Measurements from ENCODE around the gene OAT. TPM values are rescaled to one million over a fixed set of nuclear protein-coding genes. Genes with fewer than 3 reads are reported as not detected.

Gene OAT
- total RNA-seq, 3 donors from 2014 or later, result 46.7 to 120 (median 69.6) TPM

- TF ChIP-seq, protein P1, sequence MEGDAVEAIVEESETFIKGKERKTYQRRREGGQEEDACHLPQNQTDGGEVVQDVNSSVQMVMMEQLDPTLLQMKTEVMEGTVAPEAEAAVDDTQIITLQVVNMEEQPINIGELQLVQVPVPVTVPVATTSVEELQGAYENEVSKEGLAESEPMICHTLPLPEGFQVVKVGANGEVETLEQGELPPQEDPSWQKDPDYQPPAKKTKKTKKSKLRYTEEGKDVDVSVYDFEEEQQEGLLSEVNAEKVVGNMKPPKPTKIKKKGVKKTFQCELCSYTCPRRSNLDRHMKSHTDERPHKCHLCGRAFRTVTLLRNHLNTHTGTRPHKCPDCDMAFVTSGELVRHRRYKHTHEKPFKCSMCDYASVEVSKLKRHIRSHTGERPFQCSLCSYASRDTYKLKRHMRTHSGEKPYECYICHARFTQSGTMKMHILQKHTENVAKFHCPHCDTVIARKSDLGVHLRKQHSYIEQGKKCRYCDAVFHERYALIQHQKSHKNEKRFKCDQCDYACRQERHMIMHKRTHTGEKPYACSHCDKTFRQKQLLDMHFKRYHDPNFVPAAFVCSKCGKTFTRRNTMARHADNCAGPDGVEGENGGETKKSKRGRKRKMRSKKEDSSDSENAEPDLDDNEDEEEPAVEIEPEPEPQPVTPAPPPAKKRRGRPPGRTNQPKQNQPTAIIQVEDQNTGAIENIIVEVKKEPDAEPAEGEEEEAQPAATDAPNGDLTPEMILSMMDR (IDR thresholded peaks at IDR 0.05), result no peak
- Histone ChIP-seq H3K4me1 (ENCODE audit: low read depth) (peaks cover 6% of the 10 kb centered on the region), H3K36me3 (ENCODE audit: low read depth) (no peaks in the 10 kb centered on the region), H3K9me3 (no peaks in the 10 kb centered on the region), H3K4me3 (no peak overlapping the region)
- intact Hi-C loops (cut with DNase I, micrococcal nuclease), result loop anchor here (5.0 to 10.0 kb wide), 2 partner anchors 392 to 800 kb away; no protein-coding TSS in a partner anchor
- ATAC-seq (no peak), DNase-seq (no peak)
Observed at GRCh38 chr10:124384591-124385190, 34.0 kb downstream of the OAT start.

GRCh38 chr10:124384172-124384571, 34.6 kb downstream of the OAT start:
- Histone ChIP-seq H3K9me3 (no peaks in the 10 kb centered on the region), H3K36me3 (ENCODE audit: low read depth) (no peaks in the 10 kb centered on the region), H3K4me3 (no peak overlapping the region), H3K4me1 (ENCODE audit: low read depth) (peaks cover 6% of the 10 kb centered on the region)
- TF ChIP-seq, protein P1 (IDR thresholded peaks at IDR 0.05), result no peak
- DNase-seq (no peak), ATAC-seq (no peak)
- intact Hi-C loops (cut with DNase I, micrococcal nuclease), result loop anchor here in 1 of 2 donors (10.0 kb wide), 1 partner anchor 799 kb away; no protein-coding TSS in a partner anchor

- ATAC-seq, result no peak
- TF ChIP-seq, protein P1 (IDR thresholded peaks at IDR 0.05), result no peak
- no peaks in the 10 kb centered on the region for H3K36me3 ChIP-seq (ENCODE audit: low read depth)
- H3K9me3 ChIP-seq, result no peaks in the 10 kb centered on the region
- no peaks in the 10 kb centered on the region for H3K4me1 ChIP-seq (ENCODE audit: low read depth)
- intact Hi-C loops (cut with DNase I, micrococcal nuclease), result loop anchor here in 1 of 2 donors (10.0 kb wide), 1 partner anchor 799 kb away; no protein-coding TSS in a partner anchor
- DNase-seq, result no peak
- no peak overlapping the region for H3K4me3 ChIP-seq
Observed at GRCh38 chr10:124383496-124383895, 35.2 kb downstream of the OAT start.

DNA sequence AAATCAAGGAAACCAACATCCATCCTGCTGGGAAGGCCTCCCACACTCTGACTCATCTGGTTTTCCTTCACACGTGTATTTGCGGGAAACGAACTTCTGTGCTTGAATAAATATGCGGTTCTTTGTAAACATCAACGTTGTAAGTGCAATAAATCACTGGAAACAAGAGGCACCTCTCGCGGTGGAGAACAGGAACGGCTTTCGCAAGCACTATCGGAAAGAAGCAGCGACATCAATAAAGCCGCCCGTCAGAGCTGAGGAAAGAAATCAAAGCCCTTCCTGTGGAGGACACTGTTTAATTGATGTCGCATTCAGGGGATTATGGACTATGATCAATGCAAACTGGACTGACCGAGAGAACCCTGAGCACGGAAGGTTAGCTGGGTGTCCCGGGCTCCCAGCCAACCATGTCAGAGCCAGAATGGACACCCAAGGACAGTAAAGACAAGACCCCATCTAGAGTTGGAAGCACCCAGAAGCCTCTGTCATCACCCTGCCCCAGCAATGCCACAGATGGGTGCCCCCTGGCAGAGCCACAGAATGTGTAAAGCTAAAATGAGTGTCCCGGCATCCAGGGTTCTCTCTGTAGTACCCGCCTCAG, 37.6 kb downstream of the OAT start:
- intact Hi-C loops (cut with DNase I, micrococcal nuclease), result loop anchor here in 1 of 2 donors (10.0 kb wide), 1 partner anchor 796 kb away; no protein-coding TSS in a partner anchor
- DNase-seq, result no peak
- Histone ChIP-seq H3K4me3 (no peak overlapping the region), H3K9me3 (no peaks in the 10 kb centered on the region), H3K36me3 (ENCODE audit: low read depth) (no peaks in the 10 kb centered on the region), H3K4me1 (ENCODE audit: low read depth) (no peaks in the 10 kb centered on the region)
- TF ChIP-seq, protein P1 (IDR thresholded peaks at IDR 0.05), result no peak
- ATAC-seq, result no peak

DNA sequence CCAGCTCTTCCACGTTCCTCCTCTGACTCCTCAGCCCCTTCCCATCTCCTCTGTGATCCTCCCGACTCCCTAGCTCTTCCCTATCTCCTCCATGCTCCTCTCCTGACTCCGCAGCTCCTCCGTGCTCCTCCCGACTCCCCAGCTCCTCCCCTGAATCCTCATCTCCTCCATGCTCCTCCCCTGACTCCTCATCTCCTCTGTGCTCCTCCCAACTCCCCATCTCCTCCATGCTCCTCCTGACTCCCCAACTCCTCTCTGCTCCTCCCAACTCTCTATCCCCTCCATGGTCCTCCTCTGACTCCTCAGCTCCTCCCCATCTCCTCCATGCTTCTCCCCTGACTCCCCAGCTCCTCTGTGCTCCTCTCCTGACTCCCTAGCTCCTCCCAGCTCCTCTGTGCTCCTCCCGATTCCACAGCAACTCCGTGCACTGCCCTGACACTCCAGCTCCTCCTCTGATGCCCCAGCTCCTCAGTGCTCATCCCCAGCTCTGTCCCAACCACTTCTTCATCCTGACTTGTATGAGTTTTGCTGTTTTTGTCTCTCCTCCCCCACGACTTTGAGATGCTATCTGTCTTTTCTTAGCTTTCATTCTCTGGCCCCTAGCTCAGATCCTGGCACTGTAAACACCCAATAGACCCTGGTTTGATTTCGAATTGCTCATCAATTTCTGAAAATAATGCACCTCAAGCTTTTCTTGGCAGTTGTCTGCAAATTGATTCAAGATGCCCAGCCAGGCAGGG, 38.3 kb downstream of the OAT start:
- TF ChIP-seq, protein P1 (IDR thresholded peaks at IDR 0.05), result no peak
- ATAC-seq (no peak), DNase-seq (no peak)
- no peak overlapping the region for H3K4me3 ChIP-seq
- intact Hi-C loops (cut with DNase I, micrococcal nuclease), result loop anchor here in 1 of 2 donors (10.0 kb wide), 1 partner anchor 796 kb away; no protein-coding TSS in a partner anchor
- H3K9me3 ChIP-seq, result no peaks in the 10 kb centered on the region
- no peaks in the 10 kb centered on the region for H3K4me1 ChIP-seq (ENCODE audit: low read depth)
- no peaks in the 10 kb centered on the region for H3K36me3 ChIP-seq (ENCODE audit: low read depth)

Measured in mucosa of descending colon (tissue), 3 donors.